Suprapubic skin (tissue), 3 donors: Measurements from ENCODE around the gene PTPRM.

ENCODE experiments used
- CTCF ChIP-seq, 2 donors: fragments of 200-600 bp in 1 of 2; fragments of 450-650 bp in 1 of 2; sonication (generic) in 1 of 2; IDR thresholded peaks; one replicate each; pipeline ENCODE4 v1.5.1; 2016 to 2019; ENCODE audit warnings: antibody characterized with exemption in 2 of 2, mild to moderate bottlenecking in 1 of 2, moderate library complexity in 1 of 2
- EP300 ChIP-seq: sonication (generic); formaldehyde crosslinking; IDR thresholded peaks from one replicate; pipeline ENCODE4 v1.6.1; 2017; ENCODE audit warnings: antibody characterized with exemption

- TF ChIP-seq CTCF (IDR thresholded peaks at IDR 0.05): no peak
- no peak for TF ChIP-seq EP300
Measured at GRCh38 chr18:8242151-8242696, 675.1 kb downstream of the PTPRM start.
